HFFc6 (cell line): Measurements from ENCODE around the gene TMEM119. TPM values are rescaled to one million over a fixed set of nuclear protein-coding genes. Genes with fewer than 3 reads are reported as not detected.
"Not testable (repeated sequence)": the region's sequence is repeated elsewhere in the genome, so short reads cannot be mapped to it uniquely, and the experiment has no call there.

Experiments used
- DNase-seq: peaks from one replicate; pipeline ENCODE4 v3.0.0-alpha.2; 2018
- H3K27ac Mint-ChIP-seq: 2 replicates; pipeline ENCODE4 v1.8.0; 2020; ENCODE audit warnings: mild to moderate bottlenecking, mixed read lengths
- H3K27me3 Mint-ChIP-seq: 2 replicates; pipeline ENCODE4 v1.8.0; 2021; ENCODE audit warnings: mild to moderate bottlenecking, moderate library complexity, mixed read lengths; ENCODE audit not compliant: insufficient read depth
- H3K36me3 Mint-ChIP-seq: 2 replicates; pipeline ENCODE4 v1.8.0; 2021; ENCODE audit warnings: low read depth, mixed read lengths
- H3K4me1 Mint-ChIP-seq: 2 replicates; pipeline ENCODE4 v1.8.0; 2020; ENCODE audit warnings: low read depth, mixed read lengths
- H3K4me3 Mint-ChIP-seq: 2 replicates; pipeline ENCODE4 v1.8.0; 2020; ENCODE audit warnings: mild to moderate bottlenecking, moderate library complexity, mixed read lengths
- H3K9me3 Mint-ChIP-seq: 2 replicates; pipeline ENCODE4 v1.8.0; 2020; ENCODE audit warnings: mild to moderate bottlenecking, mixed read lengths
- total RNA-seq, 6 experiments: library from RNA; stranded (reverse); fragmentation: NEBNext Ultra II Directional; extraction: Animal tissue kit (Norgen Biotek cat#: 25700); gene quantifications; 2 replicates in 1 of 6; 3 replicates in 5 of 6; pipeline ENCODE4 v1.2.3, GENCODE V29; 2021
- TF ChIP-seq, protein P1 (sequence below): fragments of 200-600 bp; sonication (generic); IDR thresholded peaks from 2 replicates; pipeline ENCODE4 v1.5.0; 2021; ENCODE audit warnings: antibody characterized with exemption, mild to moderate bottlenecking

TMEM119 gene
- total RNA-seq, 6 experiments from 2014 or later: 11.9 to 22.2 (median 19.1) TPM

GRCh38 chr12:108560321-108560721 lies 37.6 kb downstream of the TMEM119 start:
- Mint-ChIP-seq H3K9me3 (no peaks in the 10 kb centered on the region), H3K4me3 (peak overlapping the region; percentile 99), H3K27me3 (peaks cover 3% of the 10 kb centered on the region; the same call in 1 of the 2 replicates), H3K4me1 (peaks cover 64% of the 10 kb centered on the region), H3K27ac (peak overlapping the region; percentile 99), H3K36me3 (peaks cover 14% of the 10 kb centered on the region)
- TF ChIP-seq, protein P1, sequence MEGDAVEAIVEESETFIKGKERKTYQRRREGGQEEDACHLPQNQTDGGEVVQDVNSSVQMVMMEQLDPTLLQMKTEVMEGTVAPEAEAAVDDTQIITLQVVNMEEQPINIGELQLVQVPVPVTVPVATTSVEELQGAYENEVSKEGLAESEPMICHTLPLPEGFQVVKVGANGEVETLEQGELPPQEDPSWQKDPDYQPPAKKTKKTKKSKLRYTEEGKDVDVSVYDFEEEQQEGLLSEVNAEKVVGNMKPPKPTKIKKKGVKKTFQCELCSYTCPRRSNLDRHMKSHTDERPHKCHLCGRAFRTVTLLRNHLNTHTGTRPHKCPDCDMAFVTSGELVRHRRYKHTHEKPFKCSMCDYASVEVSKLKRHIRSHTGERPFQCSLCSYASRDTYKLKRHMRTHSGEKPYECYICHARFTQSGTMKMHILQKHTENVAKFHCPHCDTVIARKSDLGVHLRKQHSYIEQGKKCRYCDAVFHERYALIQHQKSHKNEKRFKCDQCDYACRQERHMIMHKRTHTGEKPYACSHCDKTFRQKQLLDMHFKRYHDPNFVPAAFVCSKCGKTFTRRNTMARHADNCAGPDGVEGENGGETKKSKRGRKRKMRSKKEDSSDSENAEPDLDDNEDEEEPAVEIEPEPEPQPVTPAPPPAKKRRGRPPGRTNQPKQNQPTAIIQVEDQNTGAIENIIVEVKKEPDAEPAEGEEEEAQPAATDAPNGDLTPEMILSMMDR: no peak
- DNase-seq: peak; percentile 25

DNA sequence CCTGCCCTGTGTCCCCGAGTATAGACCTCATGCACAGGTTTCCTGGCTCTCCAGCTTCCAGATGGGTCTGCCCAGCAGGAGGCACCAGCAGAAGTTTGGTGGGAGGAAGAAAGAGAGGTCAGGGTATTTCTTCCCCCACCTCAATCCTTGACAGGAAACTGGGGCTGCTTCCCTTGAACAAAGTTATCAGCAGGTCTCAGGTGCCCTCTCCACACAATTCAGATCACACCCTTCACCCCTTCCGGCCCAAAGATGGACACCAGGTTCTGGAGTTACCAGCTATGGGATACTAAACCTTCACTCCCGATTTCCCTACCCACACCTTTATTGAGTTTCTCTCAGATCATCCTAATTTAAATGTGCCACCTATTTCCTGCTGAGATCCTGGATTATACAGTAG lies 38.1 kb downstream of the TMEM119 start:
- Mint-ChIP-seq H3K27me3 (peaks cover 3% of the 10 kb centered on the region; the same call in 1 of the 2 replicates), H3K36me3 (peaks cover 14% of the 10 kb centered on the region)

GRCh38 chr12:108559007-108559655 lies 38.8 kb downstream of the TMEM119 start:
- TF ChIP-seq, protein P1: no peak
- H3K27ac Mint-ChIP-seq: no peak overlapping the region

More for the DNA sequence above, 38.1 kb downstream of the TMEM119 start:
- DNase-seq: no peak
- TF ChIP-seq, protein P1: peak; percentile 29; the same call in 1 of the 2 replicates
- H3K4me3 Mint-ChIP-seq: peak overlapping the region; percentile 99
- H3K4me1 Mint-ChIP-seq: peaks cover 61% of the 10 kb centered on the region
- H3K27ac Mint-ChIP-seq: peak overlapping the region; percentile 99
- H3K9me3 Mint-ChIP-seq: no peaks in the 10 kb centered on the region

GRCh38 chr12:108555383-108555782 lies 42.5 kb downstream of the TMEM119 start:
- not testable (repeated sequence) for DNase-seq

More at GRCh38 chr12:108559007-108559655, 38.8 kb downstream of the TMEM119 start:
- H3K4me3 Mint-ChIP-seq: peak overlapping the region; percentile 99
- H3K36me3 Mint-ChIP-seq: peaks cover 14% of the 10 kb centered on the region
- H3K4me1 Mint-ChIP-seq: peaks cover 60% of the 10 kb centered on the region
- peaks cover 3% of the 10 kb centered on the region; the same call in 1 of the 2 replicates for H3K27me3 Mint-ChIP-seq
- DNase-seq: no peak
- H3K9me3 Mint-ChIP-seq: no peaks in the 10 kb centered on the region

GRCh38 chr12:108553799-108554198 lies 44.1 kb downstream of the TMEM119 start:
- Mint-ChIP-seq H3K27me3 (no peaks in the 10 kb centered on the region; the same call in 1 of the 2 replicates), H3K27ac (no peak overlapping the region)

More at GRCh38 chr12:108555383-108555782, 42.5 kb downstream of the TMEM119 start:
- not testable (repeated sequence) for H3K27me3 Mint-ChIP-seq, H3K27ac Mint-ChIP-seq, H3K9me3 Mint-ChIP-seq, H3K4me3 Mint-ChIP-seq
- Mint-ChIP-seq H3K4me1 (peaks cover 83% of the 10 kb centered on the region), H3K36me3 (peaks cover 11% of the 10 kb centered on the region; the same call in 1 of the 2 replicates)

More at GRCh38 chr12:108553799-108554198, 44.1 kb downstream of the TMEM119 start:
- no peak for DNase-seq
- no peaks in the 10 kb centered on the region for H3K9me3 Mint-ChIP-seq
- H3K4me3 Mint-ChIP-seq: no peak overlapping the region
- H3K4me1 Mint-ChIP-seq: peaks cover 79% of the 10 kb centered on the region
- peaks cover 15% of the 10 kb centered on the region; the same call in 1 of the 2 replicates for H3K36me3 Mint-ChIP-seq
- TF ChIP-seq, protein P1: no peak
